Natural killer cell treated with Interleukin-12 subunit alpha and Interleukin-12 subunit beta and Interleukin-15 and Interleukin-18, amount 100 ng/mL, for 72 hours (primary cell): ENCODE results near the gene AKR1A1. TPM values are rescaled to one million over a fixed set of nuclear protein-coding genes. Genes with fewer than 3 reads are reported as not detected.
A peak's percentile ranks its signal among the peaks of the same experiment; 100 is the strongest.

Source experiments
- ATAC-seq, 2 donors: fragments of 150-1000 bp; cut with Tn5 transposase in 1 of 2; sonication (Bioruptor Pico), chemical (Tn5 transposase) in 1 of 2; 2 replicates each; pipeline ENCODE4 v1.10.0; 2021
- DNase-seq: peaks from one replicate; pipeline ENCODE4 v3.0.0; 2022; ENCODE audit warnings: low spot score
- H3K27ac Mint-ChIP-seq, 2 donors: 1 replicate in 1 of 2; 2 replicates in 1 of 2; pipeline ENCODE4 v1.8.0; 2022; ENCODE audit warnings: mixed read lengths in 2 of 2, mild to moderate bottlenecking in 1 of 2, moderate library complexity in 1 of 2
- H3K27me3 Mint-ChIP-seq, 2 donors: 1 replicate in 1 of 2; 2 replicates in 1 of 2; pipeline ENCODE4 v1.8.0; 2022; ENCODE audit warnings: mixed read lengths in 2 of 2
- H3K36me3 Mint-ChIP-seq: one replicate; pipeline ENCODE4 v1.8.0; 2022; ENCODE audit warnings: mixed read lengths
- H3K4me1 Mint-ChIP-seq, 2 donors: 1 replicate in 1 of 2; 2 replicates in 1 of 2; pipeline ENCODE4 v1.8.0; 2022; ENCODE audit warnings: low read depth in 2 of 2, mixed read lengths in 2 of 2, mild to moderate bottlenecking in 1 of 2
- H3K4me3 Mint-ChIP-seq: one replicate; pipeline ENCODE4 v1.8.0; 2022; ENCODE audit warnings: mixed read lengths
- H3K9me3 Mint-ChIP-seq: 2 replicates; pipeline ENCODE4 v1.8.0; 2022; ENCODE audit warnings: mixed read lengths
- total RNA-seq, 2 donors: library from RNA; stranded (reverse); gene quantifications; one replicate each; pipeline ENCODE4 v1.2.3, GENCODE V29; 2022

Gene AKR1A1
- total RNA-seq, 2 donors from 2014 or later, result 137 to 181 TPM

- H3K4me3 Mint-ChIP-seq, result no peak overlapping the region
Observed at GRCh38 chr1:45536886-45537285, 13.7 kb upstream of the AKR1A1 start.

GRCh38 chr1:45541193-45541592 is 9.4 kb upstream of the AKR1A1 start:
- ATAC-seq (no peak), DNase-seq (no peak)
- H3K27me3 Mint-ChIP-seq, result peaks cover 26 to 32% of the 10 kb centered on the region in 2 donors
- H3K36me3 Mint-ChIP-seq, result no peaks in the 10 kb centered on the region
- peaks cover 29 to 34% of the 10 kb centered on the region in 2 donors for H3K4me1 Mint-ChIP-seq
- H3K27ac Mint-ChIP-seq, result peak overlapping the region in 1 of 2 donors; percentile 32
- no peaks in the 10 kb centered on the region for H3K9me3 Mint-ChIP-seq
- H3K4me3 Mint-ChIP-seq, result no peak overlapping the region

More at GRCh38 chr1:45536886-45537285, 13.7 kb upstream of the AKR1A1 start:
- Mint-ChIP-seq H3K27me3 (peaks cover 23 to 35% of the 10 kb centered on the region in 2 donors), H3K4me1 (peaks cover 0 to 6% of the 10 kb centered on the region in 2 donors), H3K9me3 (no peaks in the 10 kb centered on the region), H3K27ac (no peak overlapping the region), H3K36me3 (no peaks in the 10 kb centered on the region)
- ATAC-seq, result no peak
- DNase-seq, result no peak

DNA sequence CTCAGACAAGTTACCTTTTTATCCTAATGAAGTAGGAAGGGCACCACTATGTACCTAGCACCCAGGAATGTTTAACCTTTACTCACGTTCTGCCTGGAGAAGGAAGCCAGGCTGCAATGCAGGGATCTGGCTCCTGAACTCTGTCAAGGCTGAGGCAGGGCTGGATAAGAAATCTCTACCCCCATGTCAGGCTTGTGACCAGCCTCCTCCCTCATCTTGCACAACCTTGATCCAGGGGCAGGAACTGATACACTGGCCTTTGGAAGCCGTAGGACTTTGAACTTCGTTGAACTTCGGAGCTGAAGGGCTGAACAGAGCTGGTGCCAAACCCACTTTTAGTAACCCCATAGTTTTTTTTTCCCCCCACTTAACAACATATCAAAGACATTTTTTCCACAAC is 8.0 kb upstream of the AKR1A1 start:
- no peaks in the 10 kb centered on the region for H3K36me3 Mint-ChIP-seq
- peaks cover 28 to 32% of the 10 kb centered on the region in 2 donors for H3K4me1 Mint-ChIP-seq
- H3K4me3 Mint-ChIP-seq, result peak overlapping the region; percentile 11
- peak overlapping the region in 1 of 2 donors; percentile 53 for H3K27ac Mint-ChIP-seq
- H3K9me3 Mint-ChIP-seq, result no peaks in the 10 kb centered on the region
- H3K27me3 Mint-ChIP-seq, result peaks cover 12 to 27% of the 10 kb centered on the region in 2 donors
- no peak for DNase-seq
- ATAC-seq, result no peak

- H3K27ac Mint-ChIP-seq, result peak overlapping the region; percentile 16 to 48
- H3K4me1 Mint-ChIP-seq, result peaks cover 28 to 32% of the 10 kb centered on the region in 2 donors
- H3K27me3 Mint-ChIP-seq, result peaks cover 12 to 26% of the 10 kb centered on the region in 2 donors
- no peaks in the 10 kb centered on the region for H3K9me3 Mint-ChIP-seq
- H3K4me3 Mint-ChIP-seq, result peak overlapping the region; percentile 70
- no peaks in the 10 kb centered on the region for H3K36me3 Mint-ChIP-seq
- peak; percentile 93 to 97 for ATAC-seq
- DNase-seq, result peak; percentile 91
Observed at GRCh38 chr1:45543581-45544417, 6.8 kb upstream of the AKR1A1 start.

GRCh38 chr1:45544530-45544929 is 6.1 kb upstream of the AKR1A1 start:
- ATAC-seq, result no peak
- H3K27ac Mint-ChIP-seq, result peak overlapping the region; percentile 35 to 48
- H3K27me3 Mint-ChIP-seq, result peaks cover 12 to 26% of the 10 kb centered on the region in 2 donors
- no peaks in the 10 kb centered on the region for H3K36me3 Mint-ChIP-seq
- H3K9me3 Mint-ChIP-seq, result no peaks in the 10 kb centered on the region
- peak overlapping the region; percentile 70 for H3K4me3 Mint-ChIP-seq
- H3K4me1 Mint-ChIP-seq, result peaks cover 28 to 32% of the 10 kb centered on the region in 2 donors
- no peak for DNase-seq

GRCh38 chr1:45545019-45545493 is 5.6 kb upstream of the AKR1A1 start:
- DNase-seq, result no peak

GRCh38 chr1:45545553-45546310 is 4.9 kb upstream of the AKR1A1 start:
- Mint-ChIP-seq H3K27ac (peak overlapping the region; percentile 35 to 48), H3K4me3 (peak overlapping the region; percentile 8), H3K36me3 (no peaks in the 10 kb centered on the region), H3K9me3 (no peaks in the 10 kb centered on the region), H3K27me3 (peaks cover 8 to 24% of the 10 kb centered on the region in 2 donors), H3K4me1 (peaks cover 28 to 32% of the 10 kb centered on the region in 2 donors)
- DNase-seq, result no peak
- no peak for ATAC-seq

More at GRCh38 chr1:45545019-45545493, 5.6 kb upstream of the AKR1A1 start:
- Mint-ChIP-seq H3K27ac (peak overlapping the region; percentile 35 to 48), H3K36me3 (no peaks in the 10 kb centered on the region), H3K27me3 (peaks cover 12 to 26% of the 10 kb centered on the region in 2 donors), H3K4me3 (peak overlapping the region; percentile 8), H3K4me1 (peaks cover 28 to 32% of the 10 kb centered on the region in 2 donors), H3K9me3 (no peaks in the 10 kb centered on the region)
- ATAC-seq, result peak; percentile 21 to 48

- no peak for ATAC-seq
- Mint-ChIP-seq H3K27ac (peak overlapping the region; percentile 85 to 93), H3K4me3 (peak overlapping the region; percentile 98), H3K27me3 (peaks cover 0 to 4% of the 10 kb centered on the region in 2 donors), H3K4me1 (peaks cover 16 to 23% of the 10 kb centered on the region in 2 donors), H3K36me3 (peaks cover 4% of the 10 kb centered on the region), H3K9me3 (no peaks in the 10 kb centered on the region)
- no peak for DNase-seq
Observed at GRCh38 chr1:45551684-45552083, 1.1 kb downstream of the AKR1A1 start.

DNA sequence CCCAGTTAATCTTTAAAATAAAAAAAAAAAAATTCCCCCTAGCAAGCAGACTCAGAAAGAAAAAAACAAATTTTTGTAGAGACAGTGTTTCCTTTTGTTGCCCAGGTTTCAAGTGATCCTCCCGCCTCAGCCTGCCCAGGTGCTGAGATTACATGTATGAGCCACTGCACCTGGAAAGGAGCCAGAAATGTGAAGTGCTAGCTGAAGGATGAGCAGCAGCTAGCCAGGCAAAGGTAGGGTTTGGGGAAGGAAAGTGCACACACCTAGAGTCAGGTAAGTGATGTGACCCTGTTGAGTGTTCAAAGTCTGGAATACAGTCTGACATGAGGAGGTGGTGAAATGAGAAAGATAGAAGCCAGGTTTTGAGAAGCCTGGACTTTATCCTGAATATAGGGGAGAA is 1.7 kb downstream of the AKR1A1 start:
- ATAC-seq, result no peak
- no peak overlapping the region for H3K27ac Mint-ChIP-seq
- peak overlapping the region; percentile 7 for H3K4me3 Mint-ChIP-seq
- H3K9me3 Mint-ChIP-seq, result no peaks in the 10 kb centered on the region
- DNase-seq, result no peak
- peaks cover 18 to 22% of the 10 kb centered on the region in 2 donors for H3K4me1 Mint-ChIP-seq
- peaks cover 0 to under 1% of the 10 kb centered on the region in 2 donors for H3K27me3 Mint-ChIP-seq
- peaks cover 4% of the 10 kb centered on the region for H3K36me3 Mint-ChIP-seq

GRCh38 chr1:45554198-45554597 is 3.6 kb downstream of the AKR1A1 start:
- Mint-ChIP-seq H3K27ac (no peak overlapping the region), H3K4me3 (no peak overlapping the region), H3K9me3 (no peaks in the 10 kb centered on the region), H3K36me3 (peaks cover 4% of the 10 kb centered on the region), H3K27me3 (no peaks in the 10 kb centered on the region), H3K4me1 (peaks cover 21 to 25% of the 10 kb centered on the region in 2 donors)
- no peak for DNase-seq
- ATAC-seq, result no peak

GRCh38 chr1:45557422-45557944 is 6.9 kb downstream of the AKR1A1 start:
- Mint-ChIP-seq H3K9me3 (no peaks in the 10 kb centered on the region), H3K4me1 (peaks cover 7 to 14% of the 10 kb centered on the region in 2 donors), H3K27ac (peak overlapping the region in 1 of 2 donors; percentile 33), H3K27me3 (no peaks in the 10 kb centered on the region), H3K4me3 (no peak overlapping the region), H3K36me3 (no peaks in the 10 kb centered on the region)
- DNase-seq (no peak), ATAC-seq (no peak)

DNA sequence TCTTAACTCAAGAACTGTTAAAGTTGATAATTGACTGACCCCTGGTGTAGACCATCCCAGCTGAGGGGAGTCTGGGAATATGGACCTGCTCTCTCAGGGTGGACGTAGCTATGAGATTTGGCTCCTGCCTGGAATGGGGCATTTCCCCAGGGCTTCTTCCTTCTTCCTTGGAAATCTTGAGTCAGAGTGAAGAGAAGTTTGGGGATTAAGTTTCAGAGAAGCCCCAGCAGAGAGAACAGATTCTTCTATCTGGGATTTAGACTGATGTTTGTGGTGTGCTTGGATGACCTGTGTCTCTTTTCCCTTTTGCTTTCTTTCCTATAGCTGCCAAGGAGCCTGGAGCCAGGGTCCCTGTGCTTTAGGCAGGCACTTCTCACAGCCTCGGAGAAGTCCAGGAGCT is 13.2 kb downstream of the AKR1A1 start:
- H3K4me1 Mint-ChIP-seq, result peaks cover 0 to 3% of the 10 kb centered on the region in 2 donors
- no peaks in the 10 kb centered on the region for H3K9me3 Mint-ChIP-seq
- DNase-seq (no peak), ATAC-seq (no peak)
- no peak overlapping the region for H3K27ac Mint-ChIP-seq
- H3K4me3 Mint-ChIP-seq, result no peak overlapping the region
- no peaks in the 10 kb centered on the region for H3K27me3 Mint-ChIP-seq
- peaks cover 5% of the 10 kb centered on the region for H3K36me3 Mint-ChIP-seq

GRCh38 chr1:45566722-45567121 is 16.1 kb downstream of the AKR1A1 start:
- no peak for DNase-seq
- ATAC-seq, result no peak
- H3K27ac Mint-ChIP-seq, result peak overlapping the region in 1 of 2 donors; percentile 14
- no peak overlapping the region for H3K4me3 Mint-ChIP-seq
- peaks cover 14% of the 10 kb centered on the region for H3K36me3 Mint-ChIP-seq
- H3K27me3 Mint-ChIP-seq, result no peaks in the 10 kb centered on the region
- H3K4me1 Mint-ChIP-seq, result peaks cover 0 to 4% of the 10 kb centered on the region in 2 donors
- H3K9me3 Mint-ChIP-seq, result no peaks in the 10 kb centered on the region
